Transverse colon (tissue), 3 donors: ENCODE measurements around the gene RAX2.

ENCODE experiments used
- CTCF ChIP-seq, 5 experiments: fragments of 200-600 bp in 3 of 5; fragments of 450-650 bp in 2 of 5; sonication (generic) in 3 of 5; IDR thresholded peaks; 1 replicate in 2 of 5; 2 replicates in 3 of 5; pipeline ENCODE4 v1.5.1; 2016 to 2017; ENCODE audit warnings: antibody characterized with exemption in 5 of 5, inconsistent platforms in 3 of 5, mild to moderate bottlenecking in 2 of 5, moderate library complexity in 1 of 5
- EP300 ChIP-seq: sonication (generic); formaldehyde crosslinking; IDR thresholded peaks from one replicate; pipeline ENCODE4 v1.6.1; 2017; ENCODE audit warnings: antibody characterized with exemption, low read depth
- POLR2A ChIP-seq: fragments of 450-650 bp; IDR thresholded peaks from one replicate; pipeline ENCODE4 v1.6.1; 2016; ENCODE audit warnings: antibody characterized with exemption, mild to moderate bottlenecking, moderate library complexity

- no peak for TF ChIP-seq EP300
- TF ChIP-seq CTCF (IDR thresholded peaks at IDR 0.05), result no peak
- TF ChIP-seq POLR2A, result no peak
These were observed 35.7 kb upstream of the RAX2 start for GRCh38 chr19:3807574-3808354.
